SU-DHL-6 (cell line): ENCODE measurements around the gene WNT10A.

Experiments
- H2AFZ ChIP-seq: fragments of 200-600 bp; sonication (generic); 2 replicates; pipeline ENCODE4 v1.6.1; 2014; ENCODE audit warnings: low read depth, mild to moderate bottlenecking, moderate library complexity, mixed read lengths, antibody characterized with exemption, low read length; ENCODE audit not compliant: severe bottlenecking
- H3F3A ChIP-seq: fragments of 200-600 bp; shearing (Covaris generic); 2 replicates; pipeline ENCODE4 v1.6.0; 2016; ENCODE audit warnings: antibody characterized with exemption, mild to moderate bottlenecking; ENCODE audit not compliant: insufficient read depth
- H3K27ac ChIP-seq: fragments of 200-600 bp; sonication (generic); 2 replicates; pipeline ENCODE4 v1.5.1; 2016; ENCODE audit warnings: low read depth, mild to moderate bottlenecking, low read length, moderate library complexity, mixed read lengths
- H3K27me3 ChIP-seq: fragments of 200-600 bp; sonication (generic), shearing (Covaris generic); 2 replicates; pipeline ENCODE4 v1.6.0; 2014; ENCODE audit warnings: mild to moderate bottlenecking, low read length
- H3K36me3 ChIP-seq: fragments of 200-600 bp; sonication (generic); 2 replicates; pipeline ENCODE4 v1.6.1; 2014; ENCODE audit warnings: mild to moderate bottlenecking, low read length, mixed read lengths
- H3K4me2 ChIP-seq: fragments of 300-600, 200-600 bp; shearing (Covaris generic), sonication (generic); 2 replicates; pipeline ENCODE4 v1.6.0; 2014; ENCODE audit warnings: low read length, low read depth, mild to moderate bottlenecking; ENCODE audit not compliant: poor library complexity, severe bottlenecking
- H3K4me3 ChIP-seq: fragments of 200-600 bp; sonication (generic); 2 replicates; pipeline ENCODE4 v1.5.1; 2014; ENCODE audit warnings: antibody characterized with exemption, low read length, mild to moderate bottlenecking, mixed read lengths; ENCODE audit not compliant: insufficient read depth, poor library complexity, severe bottlenecking
- H3K79me2 ChIP-seq: fragments of 200-600 bp; sonication (generic); 2 replicates; pipeline ENCODE4 v1.6.1; 2014; ENCODE audit warnings: mild to moderate bottlenecking, low read length, moderate library complexity; ENCODE audit not compliant: insufficient read depth
- H3K9ac ChIP-seq: fragments of 200-600 bp; sonication (generic); 2 replicates; pipeline ENCODE4 v1.7.0; 2014; ENCODE audit warnings: mild to moderate bottlenecking, low read length
- H3K9me2 ChIP-seq: fragments of 200-600 bp; sonication (generic); replicated peaks from 2 replicates; pipeline ENCODE4 v1.6.1; 2014; ENCODE audit warnings: low read length; ENCODE audit not compliant: insufficient read depth
- H3K9me3 ChIP-seq: fragments of 200-600 bp; sonication (generic); 2 replicates; pipeline ENCODE4 v1.6.1; 2014; ENCODE audit warnings: low read length, mixed read lengths; ENCODE audit not compliant: insufficient read depth
- H4K20me1 ChIP-seq: fragments of 200-600 bp; sonication (generic); 2 replicates; pipeline ENCODE4 v1.6.1; 2014; ENCODE audit warnings: low read depth, mild to moderate bottlenecking, antibody characterized with exemption, low read length, moderate library complexity, mixed read lengths
- EZH2phosphoT487 ChIP-seq: fragments of 200-600 bp; sonication (generic), shearing (Covaris generic); conservative IDR thresholded peaks from 2 replicates; pipeline ENCODE4 v1.6.1; 2018; ENCODE audit warnings: mild to moderate bottlenecking, antibody characterized with exemption, low read length, moderate library complexity, mixed read lengths
- TF ChIP-seq, protein P1 (sequence below): fragments of 200-600 bp; sonication (generic); IDR thresholded peaks from one replicate; pipeline ENCODE4 v1.5.1; 2017; ENCODE audit warnings: antibody characterized with exemption, mild to moderate bottlenecking, low read length, moderate library complexity; ENCODE audit not compliant: insufficient read depth, poor library complexity, severe bottlenecking

Gene WNT10A

DNA sequence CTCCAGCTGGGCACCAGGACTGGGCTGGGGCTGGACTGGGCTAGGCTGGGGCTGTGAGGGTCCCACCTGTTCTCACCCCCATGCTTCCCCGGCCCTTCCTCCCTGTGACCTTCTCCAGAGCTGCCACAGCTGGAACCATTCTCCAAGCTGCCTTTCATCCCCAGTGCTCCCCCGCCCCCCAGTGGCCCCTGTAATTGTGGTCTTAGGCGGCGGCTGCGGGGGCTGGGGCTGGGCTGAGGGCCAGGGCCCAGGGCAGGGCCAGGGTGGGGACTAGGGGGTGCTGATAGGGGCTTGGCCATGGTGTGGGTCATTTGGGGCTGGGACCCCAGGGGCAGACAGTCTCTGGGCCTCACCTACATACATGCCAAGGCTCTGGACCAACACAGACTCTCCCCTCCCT is 2.8 kb upstream of the WNT10A start:
- no peaks in the 10 kb centered on the region for H3K9me2 ChIP-seq
- H4K20me1 ChIP-seq = no peaks in the 10 kb centered on the region
- H3K27ac ChIP-seq = peak overlapping the region; percentile 98
- H3K79me2 ChIP-seq = peaks cover 22% of the 10 kb centered on the region; the same call in 1 of the 2 replicates
- H2AFZ ChIP-seq = no peak overlapping the region
- no peaks in the 10 kb centered on the region for H3K27me3 ChIP-seq
- peaks cover 34% of the 10 kb centered on the region for H3F3A ChIP-seq
- H3K9me3 ChIP-seq = no peaks in the 10 kb centered on the region
- H3K4me2 ChIP-seq = peak overlapping the region; percentile 82
- no peak overlapping the region for H3K4me3 ChIP-seq
- TF ChIP-seq, protein P1, sequence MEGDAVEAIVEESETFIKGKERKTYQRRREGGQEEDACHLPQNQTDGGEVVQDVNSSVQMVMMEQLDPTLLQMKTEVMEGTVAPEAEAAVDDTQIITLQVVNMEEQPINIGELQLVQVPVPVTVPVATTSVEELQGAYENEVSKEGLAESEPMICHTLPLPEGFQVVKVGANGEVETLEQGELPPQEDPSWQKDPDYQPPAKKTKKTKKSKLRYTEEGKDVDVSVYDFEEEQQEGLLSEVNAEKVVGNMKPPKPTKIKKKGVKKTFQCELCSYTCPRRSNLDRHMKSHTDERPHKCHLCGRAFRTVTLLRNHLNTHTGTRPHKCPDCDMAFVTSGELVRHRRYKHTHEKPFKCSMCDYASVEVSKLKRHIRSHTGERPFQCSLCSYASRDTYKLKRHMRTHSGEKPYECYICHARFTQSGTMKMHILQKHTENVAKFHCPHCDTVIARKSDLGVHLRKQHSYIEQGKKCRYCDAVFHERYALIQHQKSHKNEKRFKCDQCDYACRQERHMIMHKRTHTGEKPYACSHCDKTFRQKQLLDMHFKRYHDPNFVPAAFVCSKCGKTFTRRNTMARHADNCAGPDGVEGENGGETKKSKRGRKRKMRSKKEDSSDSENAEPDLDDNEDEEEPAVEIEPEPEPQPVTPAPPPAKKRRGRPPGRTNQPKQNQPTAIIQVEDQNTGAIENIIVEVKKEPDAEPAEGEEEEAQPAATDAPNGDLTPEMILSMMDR = no peak
- peak overlapping the region; percentile 92; the same call in 1 of the 2 replicates for H3K9ac ChIP-seq
- H3K36me3 ChIP-seq = no peaks in the 10 kb centered on the region

DNA sequence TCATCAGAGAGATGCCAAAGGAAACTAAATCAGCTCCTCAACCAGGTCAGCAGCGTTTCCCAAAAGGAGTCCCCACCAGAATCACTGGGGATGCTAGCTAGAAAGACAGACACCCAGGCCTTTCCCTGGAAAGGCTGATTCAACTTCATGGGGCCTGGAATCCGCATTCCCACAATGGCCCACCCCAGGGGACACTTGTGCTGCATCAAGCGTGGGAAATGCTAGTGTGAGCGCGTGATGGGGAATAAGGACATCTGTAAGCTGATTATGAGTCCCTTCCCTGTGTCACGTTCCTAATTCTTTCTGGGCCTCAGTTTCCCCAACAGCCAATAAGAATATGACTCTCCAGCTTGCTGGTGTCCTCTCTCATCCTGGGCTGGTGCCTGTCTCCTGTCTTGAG is 2.2 kb upstream of the WNT10A start:
- H3K27ac ChIP-seq = peak overlapping the region; percentile 98
- H2AFZ ChIP-seq = no peak overlapping the region
- peak overlapping the region; percentile 92; the same call in 1 of the 2 replicates for H3K9ac ChIP-seq
- H3K9me3 ChIP-seq = no peaks in the 10 kb centered on the region
- no peaks in the 10 kb centered on the region for H3K36me3 ChIP-seq
- no peaks in the 10 kb centered on the region for H3K9me2 ChIP-seq
- H3K4me3 ChIP-seq = no peak overlapping the region
- peaks cover 25% of the 10 kb centered on the region; the same call in 1 of the 2 replicates for H3K79me2 ChIP-seq
- H3K4me2 ChIP-seq = peak overlapping the region; percentile 82
- no peaks in the 10 kb centered on the region for H4K20me1 ChIP-seq
- TF ChIP-seq, protein P1 = no peak
- TF ChIP-seq EZH2phosphoT487 = no peak
- H3K27me3 ChIP-seq = no peaks in the 10 kb centered on the region
- peaks cover 37% of the 10 kb centered on the region for H3F3A ChIP-seq

DNA sequence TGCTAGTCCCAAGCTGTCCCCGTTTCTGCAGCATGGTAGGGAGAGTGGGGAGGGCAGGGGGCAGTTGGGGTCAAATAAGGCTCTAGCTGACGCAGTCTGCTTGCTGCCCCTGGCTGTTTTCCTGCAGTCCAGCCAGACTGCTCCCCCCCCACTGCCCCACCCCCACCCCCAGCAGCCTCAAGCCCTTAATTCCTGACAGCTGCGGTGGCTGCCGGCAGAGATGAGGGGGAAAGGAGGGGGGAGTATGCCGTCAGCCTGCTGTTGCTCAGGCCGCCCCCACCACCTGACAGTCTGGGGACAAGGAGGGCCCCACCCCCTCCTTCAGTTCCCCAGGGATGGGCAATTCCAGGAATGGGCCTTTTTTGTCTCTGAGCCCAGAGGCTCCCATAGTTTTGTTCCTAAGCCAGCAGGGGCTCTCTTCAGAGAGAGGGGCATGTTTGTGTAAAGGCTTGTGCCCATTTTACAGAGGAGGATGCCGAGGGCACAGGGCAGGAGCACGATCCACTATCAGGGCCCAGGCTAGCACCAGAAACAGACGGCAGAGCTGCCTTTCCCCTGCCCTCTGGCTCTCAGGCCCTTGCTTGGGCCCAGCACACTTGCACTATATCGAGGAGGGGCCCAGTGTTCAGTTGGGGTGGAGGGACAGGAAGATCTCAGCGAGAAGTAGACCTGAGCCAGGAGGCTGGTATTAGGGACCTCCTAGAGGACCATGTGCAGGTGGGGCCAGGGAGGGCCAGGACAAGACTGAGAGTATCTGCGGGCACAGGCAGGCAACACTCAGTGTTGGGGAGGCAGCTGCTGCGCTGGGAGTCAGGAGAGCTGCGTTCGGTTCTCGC is 1.5 kb upstream of the WNT10A start:
- no peaks in the 10 kb centered on the region for H4K20me1 ChIP-seq
- H3K27me3 ChIP-seq = no peaks in the 10 kb centered on the region
- TF ChIP-seq EZH2phosphoT487 = no peak
- TF ChIP-seq, protein P1 = no peak

More for the DNA sequence above, 1.5 kb upstream of the WNT10A start:
- H2AFZ ChIP-seq = peak overlapping the region; percentile 2
- peak overlapping the region; percentile 98 for H3K27ac ChIP-seq
- no peaks in the 10 kb centered on the region for H3K9me3 ChIP-seq
- peaks cover 25% of the 10 kb centered on the region; the same call in 1 of the 2 replicates for H3K79me2 ChIP-seq
- H3F3A ChIP-seq = peaks cover 37% of the 10 kb centered on the region
- H3K9ac ChIP-seq = peak overlapping the region; percentile 92
- peak overlapping the region; percentile 82 for H3K4me2 ChIP-seq
- H3K4me3 ChIP-seq = peak overlapping the region; percentile 29
- H3K9me2 ChIP-seq = no peaks in the 10 kb centered on the region
- H3K36me3 ChIP-seq = no peaks in the 10 kb centered on the region
